ENCODE data around the gene ZSWIM8. TPM values are rescaled to one million over a fixed set of nuclear protein-coding genes. Genes with fewer than 3 reads are reported as not detected.

The ZSWIM8 gene
- total and polyA plus RNA-seq, 2 donors (not counting 3 experiments of a cell fraction or from before 2014, with no cell fraction given) = 111 to 230 TPM

DNA sequence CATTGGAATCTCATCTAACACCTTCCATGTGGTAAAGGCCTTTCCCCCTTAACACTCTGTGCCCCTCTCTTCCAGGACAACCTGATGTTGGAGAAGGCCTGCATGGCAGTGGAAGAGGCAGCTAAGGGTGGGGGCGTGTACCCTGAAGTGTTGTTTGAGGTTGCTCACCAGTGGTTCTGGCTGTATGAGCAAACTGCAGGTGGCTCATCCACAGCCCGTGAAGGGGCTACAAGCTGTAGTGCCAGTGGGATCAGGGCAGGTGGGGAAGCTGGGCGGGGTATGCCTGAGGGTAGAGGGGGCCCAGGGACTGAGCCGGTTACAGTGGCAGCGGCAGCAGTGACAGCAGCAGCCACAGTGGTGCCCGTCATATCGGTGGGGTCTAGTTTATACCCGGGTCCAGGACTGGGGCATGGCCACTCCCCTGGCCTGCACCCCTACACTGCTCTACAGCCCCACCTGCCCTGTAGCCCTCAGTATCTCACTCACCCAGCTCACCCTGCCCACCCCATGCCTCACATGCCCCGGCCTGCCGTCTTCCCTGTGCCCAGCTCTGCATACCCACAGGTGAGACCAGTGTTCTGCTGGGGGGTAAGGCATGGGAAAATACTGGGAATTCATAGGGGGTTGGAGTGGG lies 13.6 kb downstream of the ZSWIM8 start:
- dilution Hi-C loops (cut with MboI; ENCODE audit: extremely low pct_ligation_motif_present, low sequenced_read_pairs) (no loop called here), intact Hi-C loops (cut with micrococcal nuclease) (no loop called here)
- TF ChIP-seq FOS (IDR thresholded peaks at IDR 0.05; ENCODE audit: borderline replicate concordance, insufficient read depth, low read length) (no peak), MYC (IDR thresholded peaks at IDR 0.05; ENCODE audit: low read depth, low read length) (no peak), POLR2A (IDR thresholded peaks at IDR 0.05; ENCODE audit: low read depth, low read length) (peak; percentile 8)
- no peaks in the 10 kb centered on the region for H3K4me1 ChIP-seq (ENCODE audit: control insufficient read depth, extremely low read depth, insufficient read depth, low read length)
- no peak for DNase-seq (ENCODE audit: low read depth, low spot score)
- no peak overlapping the region for H3K9ac ChIP-seq (replicated peaks; ENCODE audit: extremely low read depth, insufficient read depth, low read length)
- no peak for FAIRE-seq
- H3K4me2 ChIP-seq (ENCODE audit: insufficient read depth, low read length) = no peak overlapping the region
- H3K27me3 ChIP-seq (ENCODE audit: control insufficient read depth in 2 of 2, insufficient read depth in 2 of 2, low read length in 2 of 2) = no peaks in the 10 kb centered on the region
- H3K9me1 ChIP-seq (replicated peaks; ENCODE audit: control insufficient read depth, extremely low read depth, insufficient read depth, low read length) = no peaks in the 10 kb centered on the region
- peaks cover 29 to 71% of the 10 kb centered on the region in 2 experiments for H3K36me3 ChIP-seq (ENCODE audit: control insufficient read depth in 2 of 2, extremely low read depth in 1 of 2, insufficient read depth in 2 of 2, low read length in 2 of 2)
- no peaks in the 10 kb centered on the region for H3K79me2 ChIP-seq (ENCODE audit: control insufficient read depth, insufficient read depth, low read length)
- no peak overlapping the region for H2AFZ ChIP-seq (ENCODE audit: low read depth, low read length)
- H4K20me1 ChIP-seq (replicated peaks; ENCODE audit: control insufficient read depth, extremely low read depth, insufficient read depth, low read length) = no peaks in the 10 kb centered on the region
- ChIA-PET POLR2A (no interaction called here), CTCF (interaction anchor here (0.9 to 1.5 kb wide), 4 partner anchors 11 to 57 kb away, joined by 3 read pairs; no protein-coding TSS in a partner anchor)
- H3K9me3 ChIP-seq (replicated peaks; ENCODE audit: control insufficient read depth, insufficient read depth, low read length) = no peaks in the 10 kb centered on the region
- no peak overlapping the region for H3K27ac ChIP-seq (ENCODE audit: insufficient read depth, low read depth, low read length)
- no TSS peak for BruUV-seq (replicated peaks)
- H3K4me3 ChIP-seq (replicated peaks in 1 of 3; ENCODE audit: insufficient read depth in 1 of 3, low read depth in 1 of 3, low read length in 3 of 3) = no peak overlapping the region

DNA sequence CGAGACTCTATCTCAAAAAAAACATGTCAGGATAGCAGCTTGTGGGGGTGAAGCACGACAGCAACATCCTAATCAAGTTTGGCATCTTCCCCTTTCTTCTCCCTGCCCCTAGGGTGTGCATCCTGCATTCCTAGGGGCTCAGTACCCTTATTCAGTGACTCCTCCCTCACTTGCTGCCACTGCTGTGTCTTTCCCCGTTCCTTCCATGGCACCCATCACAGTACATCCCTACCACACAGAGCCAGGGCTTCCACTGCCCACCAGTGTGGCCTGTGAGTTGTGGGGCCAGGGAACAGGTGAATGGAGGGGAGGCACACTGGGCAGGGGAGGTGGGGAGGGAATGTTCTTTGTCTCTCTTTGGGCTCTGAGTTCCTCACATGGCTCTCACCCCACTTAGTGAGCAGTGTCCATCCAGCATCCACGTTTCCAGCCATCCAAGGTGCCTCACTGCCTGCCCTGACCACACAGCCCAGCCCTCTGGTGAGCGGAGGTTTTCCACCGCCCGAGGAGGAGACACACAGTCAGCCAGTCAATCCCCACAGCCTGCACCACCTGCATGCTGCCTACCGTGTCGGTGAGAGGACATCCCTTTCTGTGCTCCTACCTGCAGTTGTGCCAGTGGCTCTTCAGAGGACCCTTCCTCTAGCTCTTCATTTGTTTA lies 14.6 kb downstream of the ZSWIM8 start:
- Histone ChIP-seq H3K79me2 (ENCODE audit: control insufficient read depth, insufficient read depth, low read length) (no peaks in the 10 kb centered on the region), H3K27me3 (ENCODE audit: control insufficient read depth in 2 of 2, insufficient read depth in 2 of 2, low read length in 2 of 2) (no peaks in the 10 kb centered on the region), H3K4me2 (ENCODE audit: insufficient read depth, low read length) (no peak overlapping the region), H3K9ac (replicated peaks; ENCODE audit: extremely low read depth, insufficient read depth, low read length) (no peak overlapping the region), H3K4me3 (replicated peaks in 1 of 3; ENCODE audit: insufficient read depth in 1 of 3, low read depth in 1 of 3, low read length in 3 of 3) (no peak overlapping the region), H3K27ac (ENCODE audit: insufficient read depth, low read depth, low read length) (no peak overlapping the region), H3K36me3 (ENCODE audit: control insufficient read depth in 2 of 2, extremely low read depth in 1 of 2, insufficient read depth in 2 of 2, low read length in 2 of 2) (peaks cover 23 to 62% of the 10 kb centered on the region in 2 experiments), H3K9me1 (replicated peaks; ENCODE audit: control insufficient read depth, extremely low read depth, insufficient read depth, low read length) (no peaks in the 10 kb centered on the region), H3K9me3 (replicated peaks; ENCODE audit: control insufficient read depth, insufficient read depth, low read length) (no peaks in the 10 kb centered on the region), H2AFZ (ENCODE audit: low read depth, low read length) (no peak overlapping the region), H4K20me1 (replicated peaks; ENCODE audit: control insufficient read depth, extremely low read depth, insufficient read depth, low read length) (no peaks in the 10 kb centered on the region), H3K4me1 (ENCODE audit: control insufficient read depth, extremely low read depth, insufficient read depth, low read length) (no peaks in the 10 kb centered on the region)
- FAIRE-seq (no peak), DNase-seq (ENCODE audit: low read depth, low spot score) (no peak)
- no TSS peak for BruUV-seq (replicated peaks)
- ChIA-PET CTCF (interaction anchor here (1.0 kb wide), 2 partner anchors 10 to 11 kb away, joined by 3 to 5 read pairs; no protein-coding TSS in a partner anchor), POLR2A (interaction anchor here (0.9 kb wide), 1 partner anchor 10 kb away, joined by 3 read pairs; no protein-coding TSS in a partner anchor)
- no peak for TF ChIP-seq GATA2 (IDR thresholded peaks at IDR 0.05; ENCODE audit: insufficient read depth, insufficient read length, low read depth, low read length)
- TF ChIP-seq POLR2AphosphoS5 (IDR thresholded peaks at IDR 0.05; ENCODE audit: insufficient read depth, low read depth, low read length) = no peak
- no peak for TF ChIP-seq POLR2A (IDR thresholded peaks at IDR 0.05; ENCODE audit: low read depth, low read length)
- no peak for TF ChIP-seq EZH2 (IDR thresholded peaks at IDR 0.05; ENCODE audit: borderline replicate concordance, low read depth, low read length, severe bottlenecking)
- TF ChIP-seq, protein P1, sequence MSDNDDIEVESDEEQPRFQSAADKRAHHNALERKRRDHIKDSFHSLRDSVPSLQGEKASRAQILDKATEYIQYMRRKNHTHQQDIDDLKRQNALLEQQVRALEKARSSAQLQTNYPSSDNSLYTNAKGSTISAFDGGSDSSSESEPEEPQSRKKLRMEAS (IDR thresholded peaks at IDR 0.05; ENCODE audit: insufficient read depth, insufficient read length) = no peak
- TF ChIP-seq JUN (IDR thresholded peaks at IDR 0.05; ENCODE audit: borderline replicate concordance, insufficient read depth, insufficient read length, low read depth) = no peak
- TF ChIP-seq FOS (IDR thresholded peaks at IDR 0.05; ENCODE audit: borderline replicate concordance, insufficient read depth, low read length) = no peak
- TF ChIP-seq MYC (IDR thresholded peaks at IDR 0.05; ENCODE audit: low read depth, low read length) = no peak
- TF ChIP-seq, protein P2, sequence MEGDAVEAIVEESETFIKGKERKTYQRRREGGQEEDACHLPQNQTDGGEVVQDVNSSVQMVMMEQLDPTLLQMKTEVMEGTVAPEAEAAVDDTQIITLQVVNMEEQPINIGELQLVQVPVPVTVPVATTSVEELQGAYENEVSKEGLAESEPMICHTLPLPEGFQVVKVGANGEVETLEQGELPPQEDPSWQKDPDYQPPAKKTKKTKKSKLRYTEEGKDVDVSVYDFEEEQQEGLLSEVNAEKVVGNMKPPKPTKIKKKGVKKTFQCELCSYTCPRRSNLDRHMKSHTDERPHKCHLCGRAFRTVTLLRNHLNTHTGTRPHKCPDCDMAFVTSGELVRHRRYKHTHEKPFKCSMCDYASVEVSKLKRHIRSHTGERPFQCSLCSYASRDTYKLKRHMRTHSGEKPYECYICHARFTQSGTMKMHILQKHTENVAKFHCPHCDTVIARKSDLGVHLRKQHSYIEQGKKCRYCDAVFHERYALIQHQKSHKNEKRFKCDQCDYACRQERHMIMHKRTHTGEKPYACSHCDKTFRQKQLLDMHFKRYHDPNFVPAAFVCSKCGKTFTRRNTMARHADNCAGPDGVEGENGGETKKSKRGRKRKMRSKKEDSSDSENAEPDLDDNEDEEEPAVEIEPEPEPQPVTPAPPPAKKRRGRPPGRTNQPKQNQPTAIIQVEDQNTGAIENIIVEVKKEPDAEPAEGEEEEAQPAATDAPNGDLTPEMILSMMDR (IDR thresholded peaks at IDR 0.05; ENCODE audit: extremely low read depth in 1 of 2, insufficient read depth in 1 of 2, low read depth in 1 of 2, low read length in 2 of 2) = no peak
- dilution Hi-C loops (cut with MboI; ENCODE audit: extremely low pct_ligation_motif_present, low sequenced_read_pairs) = no loop called here
- intact Hi-C loops (cut with micrococcal nuclease) = no loop called here
